Endothelial cell of umbilical vein (primary cell): Measurements from ENCODE around the gene SKIC8. TPM values are rescaled to one million over a fixed set of nuclear protein-coding genes. Genes with fewer than 3 reads are reported as not detected.

Source experiments
- BruUV-seq: library from RNA; stranded (reverse); fragments of 400-500 nt; replicated peaks from 2 replicates; lab custom pipeline; 2021; lab: Mats Ljungman, UMichigan
- CTCF ChIA-PET: fragments of 300-600, 350-600 bp; sonication (Branson Sonifier 250); formaldehyde crosslinking; loops from one replicate; lab custom pipeline; 2021; ENCODE audit warnings: antibody characterized with exemption, inconsistent platforms; lab: Charles Lee
- POLR2A ChIA-PET: fragments of 300-600, 350-600 bp; sonication (Branson Sonifier 250); formaldehyde crosslinking; loops from one replicate; lab custom pipeline; 2021; ENCODE audit warnings: antibody characterized with exemption, inconsistent platforms; lab: Charles Lee
- DNase-seq: peaks from one replicate; pipeline ENCODE4 v3.0.0-alpha.2; 2011; ENCODE audit warnings: low read depth, low spot score
- FAIRE-seq: peaks from 2 replicates; lab custom pipeline; 2011; peaks lifted over from hg19 to GRCh38; lab: Jason Lieb, UNC
- H2AFZ ChIP-seq: 2 replicates; pipeline ENCODE4 v1.6.0; 2012; ENCODE audit warnings: low read depth, low read length, control low read depth, inconsistent platforms
- H3K27ac ChIP-seq: 2 replicates; pipeline ENCODE4 v1.5.1; 2011; ENCODE audit warnings: low read depth, mild to moderate bottlenecking, control low read depth, low read length, moderate library complexity; ENCODE audit not compliant: insufficient read depth
- H3K27me3 ChIP-seq, 2 experiments: 2 replicates each; pipeline versions ENCODE4 v1.6.0 to v1.6.1; 2011; ENCODE audit warnings: low read length in 2 of 2, mixed read lengths in 1 of 2; ENCODE audit not compliant: control insufficient read depth in 2 of 2, insufficient read depth in 2 of 2
- H3K36me3 ChIP-seq, 2 experiments: 2 replicates in 1 of 2; 3 replicates in 1 of 2; pipeline ENCODE4 v1.5.1; 2011; ENCODE audit warnings: low read length in 2 of 2, mild to moderate bottlenecking in 1 of 2, moderate library complexity in 1 of 2; ENCODE audit not compliant: control insufficient read depth in 2 of 2, insufficient read depth in 2 of 2; ENCODE audit errors: extremely low read depth in 1 of 2
- H3K4me1 ChIP-seq: 3 replicates; pipeline ENCODE4 v1.5.1; 2011; ENCODE audit warnings: mild to moderate bottlenecking, low read length; ENCODE audit not compliant: control insufficient read depth, insufficient read depth; ENCODE audit errors: extremely low read depth
- H3K4me2 ChIP-seq: 2 replicates; pipeline ENCODE4 v1.6.1; 2011; ENCODE audit warnings: low read length, control low read depth, mixed read lengths; ENCODE audit not compliant: insufficient read depth
- H3K4me3 ChIP-seq, 3 experiments: fragments of 200-600 bp in 1 of 3; sonication (generic), shearing (Covaris generic) in 1 of 3; replicated peaks in 1 of 3; 2 replicates each; pipeline ENCODE4 v1.5.1; 2011 to 2016; ENCODE audit warnings: control low read depth in 3 of 3, low read length in 3 of 3, mild to moderate bottlenecking in 2 of 3, inconsistent platforms in 1 of 3, low read depth in 1 of 3, moderate library complexity in 1 of 3; ENCODE audit not compliant: insufficient read depth in 1 of 3
- H3K79me2 ChIP-seq: 2 replicates; pipeline ENCODE4 v1.6.0; 2012; ENCODE audit warnings: low read length, inconsistent platforms; ENCODE audit not compliant: control insufficient read depth, insufficient read depth
- H3K9ac ChIP-seq: replicated peaks from 2 replicates; pipeline ENCODE3; 2011; ENCODE audit warnings: low read length, control low read depth; ENCODE audit not compliant: insufficient read depth; ENCODE audit errors: extremely low read depth
- H3K9me1 ChIP-seq: replicated peaks from 3 replicates; pipeline ENCODE4 v1.6.0; 2011; ENCODE audit warnings: mild to moderate bottlenecking, low read length; ENCODE audit not compliant: control insufficient read depth, insufficient read depth; ENCODE audit errors: extremely low read depth
- H3K9me3 ChIP-seq: replicated peaks from 2 replicates; pipeline ENCODE4 v1.5.1; 2012; ENCODE audit warnings: low read length, inconsistent platforms; ENCODE audit not compliant: control insufficient read depth, insufficient read depth
- H4K20me1 ChIP-seq: replicated peaks from 2 replicates; pipeline ENCODE3; 2011; ENCODE audit warnings: mild to moderate bottlenecking, low read length; ENCODE audit not compliant: control insufficient read depth, insufficient read depth; ENCODE audit errors: extremely low read depth
- EZH2 ChIP-seq: IDR thresholded peaks from 2 replicates; pipeline ENCODE4 v1.6.1; 2012; ENCODE audit warnings: borderline replicate concordance, low read depth, mild to moderate bottlenecking, moderate library complexity, low read length, inconsistent platforms; ENCODE audit not compliant: severe bottlenecking
- FOS ChIP-seq: IDR thresholded peaks from 2 replicates; pipeline ENCODE4 v1.6.1; 2011; ENCODE audit warnings: mild to moderate bottlenecking, low read length, moderate library complexity, borderline replicate concordance; ENCODE audit not compliant: insufficient read depth
- GATA2 ChIP-seq: IDR thresholded peaks from 2 replicates; pipeline ENCODE4 v1.7.0; 2011; ENCODE audit warnings: low read depth, mild to moderate bottlenecking, moderate library complexity, mixed read lengths, low read length; ENCODE audit not compliant: insufficient read length, insufficient read depth
- JUN ChIP-seq: IDR thresholded peaks from 2 replicates; pipeline ENCODE4 v1.6.1; 2011; ENCODE audit warnings: borderline replicate concordance, low read depth; ENCODE audit not compliant: insufficient read length, insufficient read depth
- MYC ChIP-seq: IDR thresholded peaks from one replicate; pipeline ENCODE4 v1.6.1; 2011; ENCODE audit warnings: mild to moderate bottlenecking, low read depth, low read length
- POLR2A ChIP-seq: IDR thresholded peaks from 2 replicates; pipeline ENCODE4 v1.6.1; 2012; ENCODE audit warnings: low read depth, mild to moderate bottlenecking, control low read depth, low read length
- POLR2AphosphoS5 ChIP-seq: IDR thresholded peaks from 2 replicates; pipeline ENCODE4 v1.6.1; 2012; ENCODE audit warnings: low read depth, mild to moderate bottlenecking, control low read depth, low read length, moderate library complexity; ENCODE audit not compliant: insufficient read depth
- dilution Hi-C: fragments of 300-500 bp; cut with MboI; formaldehyde crosslinking; loops from one replicate; pipeline ENCODE4 v1.15.0; 2019; ENCODE audit warnings: low sequenced_read_pairs; ENCODE audit not compliant: extremely low pct_ligation_motif_present
- intact Hi-C: fragments of 100-400 bp; cut with micrococcal nuclease; formaldehyde crosslinking; loops from one replicate; pipeline ENCODE4 v1.10.0; 2022
- polyA plus RNA-seq, 4 experiments: library from polyadenylated mRNA; depleted of rRNA in 3 of 4; stranded (reverse) in 3 of 4; unstranded in 1 of 4; fragments of >200 nt; gene quantifications; 2 replicates each; pipeline versions ENCODE4 v1.2.1 to v1.2.3, GENCODE V29; 2011 to 2012; ENCODE audit warnings: missing spikeins in 1 of 4
- total RNA-seq: library from RNA; stranded (reverse); gene quantifications from 2 replicates; pipeline ENCODE4 v1.2.3, GENCODE V29; 2021
- TF ChIP-seq, protein P1 (sequence below): IDR thresholded peaks from 2 replicates; pipeline ENCODE4 v1.6.1; 2011; ENCODE audit not compliant: insufficient read depth, insufficient read length
- TF ChIP-seq, protein P2 (sequence below), 2 donors: IDR thresholded peaks; 1 replicate in 1 of 2; 2 replicates in 1 of 2; pipeline ENCODE4 v1.5.1; 2011; ENCODE audit warnings: low read length in 2 of 2, mild to moderate bottlenecking in 2 of 2, moderate library complexity in 2 of 2, control low read depth in 1 of 2, inconsistent platforms in 1 of 2, low read depth in 1 of 2; ENCODE audit not compliant: insufficient read depth in 1 of 2; ENCODE audit errors: extremely low read depth in 1 of 2

Gene SKIC8
- total and polyA plus RNA-seq, 2 donors (not counting 3 experiments of a cell fraction or from before 2014, with no cell fraction given), result 49.7 to 95.0 TPM

DNA sequence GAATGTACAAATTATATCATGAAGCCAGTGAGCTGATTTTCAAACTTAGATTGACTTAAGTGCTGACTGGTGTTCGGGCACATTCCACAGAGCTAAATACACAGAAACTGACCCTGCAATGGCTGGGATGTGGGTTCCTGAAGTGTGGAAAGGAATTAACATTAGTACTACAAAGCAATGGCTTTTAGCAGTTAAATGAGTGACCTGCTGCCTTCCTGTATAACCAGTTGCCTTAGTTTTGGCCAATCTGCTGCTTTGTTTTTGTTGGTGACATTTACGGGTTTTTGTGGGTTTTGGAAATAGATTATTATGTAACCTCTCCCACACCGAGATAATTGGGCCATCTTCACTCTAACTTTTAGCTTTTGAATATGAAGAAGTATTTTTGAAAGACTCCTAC lies 2.4 kb upstream of the SKIC8 start:
- Histone ChIP-seq H3K36me3 (no peaks in the 10 kb centered on the region), H3K4me2 (no peak overlapping the region), H3K27ac (no peak overlapping the region), H3K9me1 (no peaks in the 10 kb centered on the region), H3K9ac (no peak overlapping the region), H3K9me3 (no peaks in the 10 kb centered on the region), H3K4me3 (no peak overlapping the region), H3K79me2 (peaks cover 19% of the 10 kb centered on the region), H3K27me3 (peaks cover 2 to 5% of the 10 kb centered on the region in 2 experiments), H2AFZ (no peak overlapping the region), H3K4me1 (peaks cover 7% of the 10 kb centered on the region), H4K20me1 (no peaks in the 10 kb centered on the region)
- dilution Hi-C loops (no loop called here), intact Hi-C loops (no loop called here)
- FAIRE-seq, result no peak
- no TSS peak for BruUV-seq
- ChIA-PET POLR2A (no interaction called here), CTCF (interaction anchor here (0.5 to 1.7 kb wide), 3 partner anchors 73 to 136 kb away, joined by 3 to 5 read pairs (median 4); partner anchors contain the start of gene IREB2)
- no peak for DNase-seq
- TF ChIP-seq, protein P1, sequence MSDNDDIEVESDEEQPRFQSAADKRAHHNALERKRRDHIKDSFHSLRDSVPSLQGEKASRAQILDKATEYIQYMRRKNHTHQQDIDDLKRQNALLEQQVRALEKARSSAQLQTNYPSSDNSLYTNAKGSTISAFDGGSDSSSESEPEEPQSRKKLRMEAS, result no peak
- TF ChIP-seq, protein P2, sequence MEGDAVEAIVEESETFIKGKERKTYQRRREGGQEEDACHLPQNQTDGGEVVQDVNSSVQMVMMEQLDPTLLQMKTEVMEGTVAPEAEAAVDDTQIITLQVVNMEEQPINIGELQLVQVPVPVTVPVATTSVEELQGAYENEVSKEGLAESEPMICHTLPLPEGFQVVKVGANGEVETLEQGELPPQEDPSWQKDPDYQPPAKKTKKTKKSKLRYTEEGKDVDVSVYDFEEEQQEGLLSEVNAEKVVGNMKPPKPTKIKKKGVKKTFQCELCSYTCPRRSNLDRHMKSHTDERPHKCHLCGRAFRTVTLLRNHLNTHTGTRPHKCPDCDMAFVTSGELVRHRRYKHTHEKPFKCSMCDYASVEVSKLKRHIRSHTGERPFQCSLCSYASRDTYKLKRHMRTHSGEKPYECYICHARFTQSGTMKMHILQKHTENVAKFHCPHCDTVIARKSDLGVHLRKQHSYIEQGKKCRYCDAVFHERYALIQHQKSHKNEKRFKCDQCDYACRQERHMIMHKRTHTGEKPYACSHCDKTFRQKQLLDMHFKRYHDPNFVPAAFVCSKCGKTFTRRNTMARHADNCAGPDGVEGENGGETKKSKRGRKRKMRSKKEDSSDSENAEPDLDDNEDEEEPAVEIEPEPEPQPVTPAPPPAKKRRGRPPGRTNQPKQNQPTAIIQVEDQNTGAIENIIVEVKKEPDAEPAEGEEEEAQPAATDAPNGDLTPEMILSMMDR (IDR thresholded peaks at IDR 0.05; ENCODE audit: extremely low read depth in 1 of 2, insufficient read depth in 1 of 2, low read depth in 1 of 2, low read length in 2 of 2), result no peak

- Histone ChIP-seq H3K36me3 (no peaks in the 10 kb centered on the region), H3K9me1 (no peaks in the 10 kb centered on the region), H3K4me2 (no peak overlapping the region), H3K9me3 (no peaks in the 10 kb centered on the region), H3K4me3 (no peak overlapping the region), H3K27me3 (peaks cover 2 to 5% of the 10 kb centered on the region in 2 experiments), H3K4me1 (peaks cover 5% of the 10 kb centered on the region), H2AFZ (no peak overlapping the region), H3K79me2 (peaks cover 19% of the 10 kb centered on the region), H4K20me1 (no peaks in the 10 kb centered on the region), H3K27ac (no peak overlapping the region), H3K9ac (no peak overlapping the region)
- TF ChIP-seq POLR2A, result no peak
- no peak for TF ChIP-seq MYC
- TF ChIP-seq, protein P1, result no peak
- TF ChIP-seq EZH2, result no peak
- TF ChIP-seq GATA2, result no peak
- TF ChIP-seq, protein P2 (IDR thresholded peaks at IDR 0.05; ENCODE audit: extremely low read depth in 1 of 2, insufficient read depth in 1 of 2, low read depth in 1 of 2, low read length in 2 of 2), result no peak
- no peak for TF ChIP-seq POLR2AphosphoS5
- no peak for TF ChIP-seq JUN
- no peak for TF ChIP-seq FOS
- DNase-seq (no peak), FAIRE-seq (no peak)
- intact Hi-C loops, result no loop called here
- dilution Hi-C loops, result no loop called here
- POLR2A ChIA-PET, result no interaction called here
- BruUV-seq, result no TSS peak
- CTCF ChIA-PET, result interaction anchor here (1.7 kb wide), 2 partner anchors 121 to 136 kb away, joined by 4 to 5 read pairs; partner anchors contain the start of gene IREB2
Measured at GRCh38 chr15:78301326-78301725, 1.9 kb upstream of the SKIC8 start.
